Ishikawa (cell line): ENCODE measurements around the gene TMEM89.

Source experiments
- CEBPB ChIP-seq: IDR thresholded peaks from 2 replicates; pipeline ENCODE4 v1.6.1; 2012
- CREB1 ChIP-seq: IDR thresholded peaks from 2 replicates; pipeline ENCODE4 v1.6.1; 2012; ENCODE audit warnings: low read depth
- EGR1 ChIP-seq: IDR thresholded peaks from 2 replicates; pipeline ENCODE4 v1.6.1; 2012
- EP300 ChIP-seq: IDR thresholded peaks from 2 replicates; pipeline ENCODE4 v1.6.1; 2012; ENCODE audit warnings: borderline replicate concordance
- FOXM1 ChIP-seq: IDR thresholded peaks from 2 replicates; pipeline ENCODE4 v1.6.1; 2012; ENCODE audit warnings: low read depth, borderline replicate concordance
- MAX ChIP-seq: IDR thresholded peaks from 2 replicates; pipeline ENCODE4 v1.6.1; 2012
- NFIC ChIP-seq: IDR thresholded peaks from 2 replicates; pipeline ENCODE4 v1.6.1; 2012
- RAD21 ChIP-seq: IDR thresholded peaks from 2 replicates; pipeline ENCODE4 v1.6.1; 2012; ENCODE audit warnings: low read depth
- TAF1 ChIP-seq: IDR thresholded peaks from 2 replicates; pipeline ENCODE4 v1.6.1; 2012; ENCODE audit warnings: low read depth, mild to moderate bottlenecking
- TCF12 ChIP-seq: IDR thresholded peaks from 2 replicates; pipeline ENCODE4 v1.6.1; 2012; ENCODE audit warnings: low read depth
- TEAD4 ChIP-seq: IDR thresholded peaks from 2 replicates; pipeline ENCODE4 v1.6.1; 2012
- YY1 ChIP-seq: IDR thresholded peaks from 2 replicates; pipeline ENCODE4 v1.6.1; 2012; ENCODE audit warnings: low read depth
- ZBTB7A ChIP-seq: IDR thresholded peaks from 2 replicates; pipeline ENCODE4 v1.6.1; 2012; ENCODE audit warnings: low read depth
- TF ChIP-seq, protein P1 (sequence below): IDR thresholded peaks from 2 replicates; pipeline ENCODE4 v1.6.1; 2012; ENCODE audit warnings: low read depth, mild to moderate bottlenecking
- TF ChIP-seq, protein P2 (sequence below): IDR thresholded peaks from 2 replicates; pipeline ENCODE4 v1.6.1; 2012

Gene TMEM89

DNA sequence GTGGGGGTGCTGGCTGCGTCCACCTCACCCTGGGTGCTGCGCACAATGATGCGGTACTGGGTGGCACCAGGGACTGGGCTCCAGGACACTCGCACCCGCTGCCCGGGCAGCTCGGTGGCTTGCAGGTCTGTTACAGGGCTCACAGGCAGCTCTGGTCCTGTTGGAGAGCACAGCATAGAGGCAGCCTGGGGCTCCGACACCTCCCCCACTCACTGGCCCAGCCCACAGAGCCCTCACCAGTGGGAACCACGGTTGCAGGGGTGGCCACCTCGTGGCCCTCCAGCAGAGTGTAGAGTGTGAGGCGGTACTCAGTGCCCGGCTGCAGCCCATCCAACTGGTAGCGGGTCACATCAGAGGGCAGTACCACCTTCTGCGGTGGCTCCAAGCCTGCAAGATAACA is 30.1 kb downstream of the TMEM89 start:
- TF ChIP-seq, protein P1, sequence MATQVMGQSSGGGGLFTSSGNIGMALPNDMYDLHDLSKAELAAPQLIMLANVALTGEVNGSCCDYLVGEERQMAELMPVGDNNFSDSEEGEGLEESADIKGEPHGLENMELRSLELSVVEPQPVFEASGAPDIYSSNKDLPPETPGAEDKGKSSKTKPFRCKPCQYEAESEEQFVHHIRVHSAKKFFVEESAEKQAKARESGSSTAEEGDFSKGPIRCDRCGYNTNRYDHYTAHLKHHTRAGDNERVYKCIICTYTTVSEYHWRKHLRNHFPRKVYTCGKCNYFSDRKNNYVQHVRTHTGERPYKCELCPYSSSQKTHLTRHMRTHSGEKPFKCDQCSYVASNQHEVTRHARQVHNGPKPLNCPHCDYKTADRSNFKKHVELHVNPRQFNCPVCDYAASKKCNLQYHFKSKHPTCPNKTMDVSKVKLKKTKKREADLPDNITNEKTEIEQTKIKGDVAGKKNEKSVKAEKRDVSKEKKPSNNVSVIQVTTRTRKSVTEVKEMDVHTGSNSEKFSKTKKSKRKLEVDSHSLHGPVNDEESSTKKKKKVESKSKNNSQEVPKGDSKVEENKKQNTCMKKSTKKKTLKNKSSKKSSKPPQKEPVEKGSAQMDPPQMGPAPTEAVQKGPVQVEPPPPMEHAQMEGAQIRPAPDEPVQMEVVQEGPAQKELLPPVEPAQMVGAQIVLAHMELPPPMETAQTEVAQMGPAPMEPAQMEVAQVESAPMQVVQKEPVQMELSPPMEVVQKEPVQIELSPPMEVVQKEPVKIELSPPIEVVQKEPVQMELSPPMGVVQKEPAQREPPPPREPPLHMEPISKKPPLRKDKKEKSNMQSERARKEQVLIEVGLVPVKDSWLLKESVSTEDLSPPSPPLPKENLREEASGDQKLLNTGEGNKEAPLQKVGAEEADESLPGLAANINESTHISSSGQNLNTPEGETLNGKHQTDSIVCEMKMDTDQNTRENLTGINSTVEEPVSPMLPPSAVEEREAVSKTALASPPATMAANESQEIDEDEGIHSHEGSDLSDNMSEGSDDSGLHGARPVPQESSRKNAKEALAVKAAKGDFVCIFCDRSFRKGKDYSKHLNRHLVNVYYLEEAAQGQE, result no peak
- TF ChIP-seq CEBPB (no peak), NFIC (no peak), TEAD4 (no peak), ZBTB7A (no peak), EGR1 (no peak), CREB1 (no peak), MAX (no peak), TAF1 (no peak), FOXM1 (no peak), TCF12 (no peak), YY1 (no peak), RAD21 (no peak), EP300 (no peak)
- TF ChIP-seq, protein P2, sequence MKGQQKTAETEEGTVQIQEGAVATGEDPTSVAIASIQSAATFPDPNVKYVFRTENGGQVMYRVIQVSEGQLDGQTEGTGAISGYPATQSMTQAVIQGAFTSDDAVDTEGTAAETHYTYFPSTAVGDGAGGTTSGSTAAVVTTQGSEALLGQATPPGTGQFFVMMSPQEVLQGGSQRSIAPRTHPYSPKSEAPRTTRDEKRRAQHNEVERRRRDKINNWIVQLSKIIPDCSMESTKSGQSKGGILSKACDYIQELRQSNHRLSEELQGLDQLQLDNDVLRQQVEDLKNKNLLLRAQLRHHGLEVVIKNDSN, result no peak

DNA sequence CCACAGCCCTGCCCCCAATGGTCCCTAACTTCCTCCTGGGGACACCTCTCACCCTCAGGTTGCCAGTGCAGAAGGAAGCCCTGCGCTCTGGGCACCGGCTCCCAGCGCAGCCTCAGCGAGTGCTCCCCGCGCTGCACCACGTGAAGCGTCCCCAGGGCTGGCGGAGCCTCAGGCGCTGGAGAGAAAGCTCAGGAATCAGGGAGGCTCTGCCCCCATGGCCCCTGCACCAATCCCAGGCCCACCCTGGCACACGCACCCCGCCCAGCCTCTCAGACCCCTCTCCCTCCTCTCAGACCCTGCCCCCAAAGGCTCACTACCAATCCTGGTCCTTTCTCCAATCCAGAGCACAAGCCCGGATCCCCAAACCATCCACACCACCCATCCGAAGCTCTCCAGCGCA is 33.3 kb downstream of the TMEM89 start:
- no peak for TF ChIP-seq EP300
- TF ChIP-seq, protein P2, result no peak
- TF ChIP-seq TAF1, result no peak
- TF ChIP-seq ZBTB7A, result no peak
- no peak for TF ChIP-seq YY1
- no peak for TF ChIP-seq RAD21
- TF ChIP-seq MAX, result no peak
- TF ChIP-seq NFIC, result no peak
- no peak for TF ChIP-seq CEBPB
- TF ChIP-seq TCF12, result no peak
- no peak for TF ChIP-seq EGR1
- TF ChIP-seq CREB1, result no peak
- TF ChIP-seq, protein P1, result no peak
- TF ChIP-seq FOXM1, result no peak
- TF ChIP-seq TEAD4, result no peak

GRCh38 chr3:48587686-48588085 is 33.9 kb downstream of the TMEM89 start:
- TF ChIP-seq CREB1 (no peak), ZBTB7A (no peak), EGR1 (no peak), NFIC (no peak), FOXM1 (no peak), EP300 (no peak), MAX (no peak), TAF1 (no peak), TEAD4 (no peak), CEBPB (no peak), TCF12 (no peak), YY1 (no peak), RAD21 (no peak)
- TF ChIP-seq, protein P2, result no peak
- TF ChIP-seq, protein P1, result no peak

- no peak for TF ChIP-seq TAF1
- no peak for TF ChIP-seq MAX
- no peak for TF ChIP-seq EP300
- TF ChIP-seq, protein P2, result no peak
- TF ChIP-seq EGR1, result no peak
- TF ChIP-seq NFIC, result no peak
- no peak for TF ChIP-seq RAD21
- no peak for TF ChIP-seq ZBTB7A
- TF ChIP-seq FOXM1, result no peak
- TF ChIP-seq, protein P1, result no peak
- no peak for TF ChIP-seq TCF12
- TF ChIP-seq CEBPB, result no peak
- TF ChIP-seq TEAD4, result no peak
- no peak for TF ChIP-seq YY1
- TF ChIP-seq CREB1, result no peak
Observed at GRCh38 chr3:48585411-48585810, 36.2 kb downstream of the TMEM89 start.
